Posterior vena cava (tissue), 2 donors: ENCODE data around the gene TRPC6. TPM values are rescaled to one million over a fixed set of nuclear protein-coding genes. Genes with fewer than 3 reads are reported as not detected.

Source experiments
- DNase-seq: peaks from one replicate; pipeline ENCODE4 v3.0.0-alpha.2; 2020; ENCODE audit warnings: low spot score
- intact Hi-C, 2 donors: fragments of 100-400 bp; cut with DNase I; formaldehyde crosslinking; loops; one replicate each; pipeline versions ENCODE4 v1.14.1 to v1.14.2; 2022 to 2023
- total RNA-seq, 2 donors: library from RNA; stranded (reverse); fragmentation: NEBNext Ultra II Directional; extraction: Animal tissue kit (Norgen Biotek cat#: 25700); gene quantifications; one replicate each; pipeline ENCODE4 v1.2.1, GENCODE V29; 2021
- donor health status: DM: yes; HTN: yes; CAD: no.
- donor health status: DM: yes; HTN: yes; CAD: no.

TRPC6 gene
- total RNA-seq, 2 donors from 2014 or later, result 2.4 to 2.7 TPM

DNA sequence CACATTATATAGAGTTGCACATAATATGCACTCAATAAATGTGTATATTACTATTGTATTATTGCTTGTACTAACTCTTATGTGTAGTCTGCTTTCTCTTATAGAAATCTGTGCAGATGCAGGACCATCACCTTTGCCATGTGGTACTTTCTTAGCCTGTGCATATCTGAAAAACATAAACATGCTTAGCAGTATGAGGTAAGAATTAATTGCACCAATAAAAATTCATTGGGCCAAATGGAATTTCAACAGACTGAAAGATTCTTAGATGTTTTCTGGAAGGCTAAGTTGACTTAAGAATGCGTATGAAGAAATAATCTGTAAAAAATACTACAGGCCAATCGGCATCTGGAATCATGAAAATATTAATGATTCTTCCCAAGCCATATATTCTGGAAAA is 55.3 kb downstream of the TRPC6 start:
- intact Hi-C loops, result no loop called here
- DNase-seq, result no peak

DNA sequence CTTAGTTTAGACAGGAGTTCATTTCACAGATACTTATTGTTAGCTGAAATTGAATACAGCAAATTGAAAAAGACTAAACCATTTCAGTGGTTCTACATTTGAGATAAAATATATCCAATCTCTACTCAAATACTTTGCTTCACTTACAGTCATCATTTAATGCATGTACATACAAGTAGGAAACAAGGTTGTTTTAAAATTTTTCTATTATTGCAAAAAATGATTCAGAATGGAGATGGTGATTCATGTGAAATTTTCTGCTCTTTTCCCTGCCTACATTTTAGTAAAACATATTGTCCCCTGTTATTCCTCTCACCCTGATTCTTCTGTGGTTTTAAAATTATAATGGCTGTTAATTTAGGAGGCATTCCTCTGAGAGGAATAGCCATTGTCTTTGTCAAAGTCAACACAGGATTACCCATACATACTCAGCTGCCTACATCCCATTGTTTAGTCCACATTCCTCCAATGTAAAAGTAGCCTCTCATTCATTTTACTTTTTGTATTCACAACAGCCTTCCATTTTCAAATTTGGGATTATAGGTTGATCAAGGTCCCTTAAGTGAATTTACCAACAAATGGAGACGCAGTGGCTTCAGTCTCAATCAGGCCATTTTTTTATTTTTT is 60.1 kb downstream of the TRPC6 start:
- intact Hi-C loops, result no loop called here
- DNase-seq, result no peak

DNA sequence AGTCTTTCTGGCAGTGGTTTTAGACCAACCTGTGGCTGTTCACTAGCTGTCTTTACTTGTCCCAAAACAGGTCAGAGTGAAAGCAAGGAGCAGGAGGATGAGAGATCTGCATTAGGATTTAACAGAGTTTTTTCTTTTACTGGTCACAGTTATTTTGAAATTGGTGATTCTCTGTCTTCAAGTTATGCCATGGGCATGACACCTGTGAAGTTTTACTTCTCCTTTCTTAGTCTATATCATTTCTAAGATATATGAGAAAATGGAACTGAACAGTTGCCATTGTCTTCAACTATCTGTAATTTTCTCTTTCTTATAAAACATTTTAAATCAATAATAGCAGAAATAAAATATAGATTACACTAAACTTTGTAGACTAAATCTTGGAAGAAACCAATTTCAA is 60.6 kb downstream of the TRPC6 start:
- no peak for DNase-seq
- intact Hi-C loops, result no loop called here

DNA sequence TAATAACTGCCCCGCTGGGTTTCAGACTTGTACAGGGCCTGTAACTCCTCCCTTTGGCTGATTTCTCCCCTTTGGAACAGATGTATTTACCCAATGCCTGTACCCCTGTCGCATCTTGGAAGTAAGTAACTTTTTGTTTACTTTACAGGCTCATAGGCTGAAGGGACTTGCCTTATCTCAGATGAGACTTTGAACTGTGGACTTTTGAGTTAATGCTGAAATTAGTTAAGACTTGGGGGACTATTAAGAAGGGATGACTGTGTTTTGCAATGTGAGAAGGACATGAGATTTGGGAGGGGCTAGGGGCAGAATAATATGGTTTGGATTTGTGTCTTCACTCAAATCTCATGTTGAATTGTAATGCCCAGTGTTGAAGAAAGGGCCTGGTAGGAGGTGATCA is 62.0 kb downstream of the TRPC6 start:
- DNase-seq, result no peak
- intact Hi-C loops, result no loop called here

- no peak for DNase-seq
- intact Hi-C loops, result no loop called here
These were observed 67.3 kb downstream of the TRPC6 start for GRCh38 chr11:101516546-101516945.

- no peak for DNase-seq
These were observed 72.7 kb downstream of the TRPC6 start for GRCh38 chr11:101511065-101511464.

DNA sequence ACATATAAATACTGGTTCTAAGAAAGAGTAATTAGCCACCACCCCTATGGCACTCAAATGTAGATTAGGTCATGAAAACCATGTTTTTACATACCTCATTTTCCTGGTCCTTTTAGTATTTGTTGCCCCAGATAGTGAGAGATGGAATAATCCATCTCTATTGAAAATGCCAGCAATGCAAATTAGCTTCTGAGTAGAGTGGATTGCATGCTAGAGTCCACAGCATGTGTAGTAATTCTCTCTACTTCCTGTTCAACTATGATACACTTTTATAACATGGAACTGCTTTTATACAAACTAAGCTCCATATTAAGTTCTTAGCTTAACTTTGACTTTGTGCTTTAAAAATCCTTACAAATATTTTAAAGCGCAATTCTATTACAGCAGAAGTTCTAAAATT is 73.2 kb downstream of the TRPC6 start:
- intact Hi-C loops, result no loop called here
- DNase-seq, result no peak

More at GRCh38 chr11:101511065-101511464, 72.7 kb downstream of the TRPC6 start:
- intact Hi-C loops, result no loop called here

- intact Hi-C loops, result no loop called here
- DNase-seq, result no peak
These were observed 73.9 kb downstream of the TRPC6 start for GRCh38 chr11:101509922-101510321.

- DNase-seq, result no peak
- intact Hi-C loops, result no loop called here
These were observed 75.4 kb downstream of the TRPC6 start for GRCh38 chr11:101508370-101508769.

- intact Hi-C loops, result no loop called here
These were observed 84.9 kb downstream of the TRPC6 start for GRCh38 chr11:101498891-101499290.

DNA sequence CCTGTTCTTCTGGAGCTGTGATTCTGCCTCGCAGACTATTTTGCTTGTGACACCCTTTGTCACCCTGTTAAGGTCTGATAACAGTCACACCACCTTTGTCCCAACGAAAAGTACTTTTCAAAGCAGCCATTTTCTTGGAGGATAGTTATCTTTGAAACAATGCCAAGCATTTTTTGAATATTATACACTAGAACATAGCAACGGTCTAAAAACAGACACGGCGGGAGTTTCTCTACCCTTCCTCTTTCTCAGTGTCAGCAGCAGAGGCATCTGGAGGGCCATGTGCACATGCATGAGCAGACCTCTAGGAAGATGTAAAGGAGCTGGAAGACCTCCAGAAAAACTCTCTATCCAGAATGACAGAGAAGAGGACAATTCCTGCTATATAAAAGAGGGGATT is 86.5 kb downstream of the TRPC6 start:
- intact Hi-C loops, result no loop called here
- DNase-seq, result no peak

More at GRCh38 chr11:101498891-101499290, 84.9 kb downstream of the TRPC6 start:
- no peak for DNase-seq

DNA sequence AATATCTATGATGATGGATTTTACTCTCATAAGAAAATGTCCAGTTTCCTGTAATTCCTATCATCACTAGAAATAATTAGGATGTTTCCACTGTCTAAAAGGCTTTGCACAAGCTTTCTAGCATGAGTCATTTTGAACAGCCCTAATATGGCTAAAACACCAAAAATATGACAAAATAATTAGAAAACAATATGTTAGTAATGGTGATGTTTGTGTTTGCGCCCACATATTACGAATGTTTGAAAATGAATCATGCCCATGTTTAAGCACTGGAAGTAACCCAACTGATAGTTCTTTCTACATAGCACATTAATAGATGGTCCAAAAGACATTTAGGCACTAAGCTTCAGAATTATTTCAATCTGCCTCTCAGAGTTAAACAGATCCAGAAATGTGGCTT is 96.0 kb downstream of the TRPC6 start:
- no peak for DNase-seq
- intact Hi-C loops, result loop anchor here in 1 of 2 donors (10.0 kb wide), 1 partner anchor 293 kb away; no protein-coding TSS in a partner anchor

GRCh38 chr11:101482556-101483124 is 101.2 kb downstream of the TRPC6 start:
- no peak for DNase-seq
- intact Hi-C loops, result loop anchor here in 1 of 2 donors (10.0 kb wide), 1 partner anchor 288 kb away; no protein-coding TSS in a partner anchor

DNA sequence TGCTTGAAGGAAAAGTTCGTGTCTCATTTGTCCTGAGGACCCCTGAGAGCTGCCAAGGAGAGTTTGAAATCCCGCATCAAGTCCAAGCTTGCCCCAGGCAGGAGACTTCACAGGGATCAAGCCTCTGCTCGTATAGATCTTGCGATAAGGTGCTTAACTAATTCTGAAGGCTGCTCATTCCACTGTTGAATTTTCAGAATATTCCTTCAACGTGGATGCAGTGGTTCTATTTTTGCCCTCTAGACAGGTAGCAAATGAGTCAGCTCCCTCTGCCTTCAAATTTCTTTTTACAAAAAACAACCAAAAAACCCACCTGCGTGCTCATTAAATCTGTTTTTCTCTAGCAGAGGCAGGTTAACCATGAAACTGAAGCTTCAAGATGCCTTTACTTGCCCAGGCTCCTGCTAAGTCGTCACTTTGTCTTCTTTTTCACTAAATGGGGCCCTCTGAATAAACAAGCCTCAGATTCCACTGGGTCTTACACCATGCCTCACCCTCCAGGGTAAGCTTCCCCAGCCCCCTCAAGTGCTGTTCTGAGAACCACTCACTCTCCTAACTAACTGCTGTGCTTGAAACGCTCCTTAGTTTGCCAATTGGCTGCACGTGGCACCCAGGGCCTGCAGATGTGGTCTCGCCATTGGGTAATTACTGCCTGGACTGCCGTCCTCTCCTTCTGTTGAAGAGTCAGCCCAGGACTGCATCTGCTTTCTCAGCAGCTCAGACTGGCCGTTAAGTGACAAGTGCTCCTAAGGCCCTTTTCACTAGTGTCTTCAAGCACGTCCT is 105.0 kb downstream of the TRPC6 start:
- DNase-seq, result no peak

GRCh38 chr11:101477926-101478325 is 105.9 kb downstream of the TRPC6 start:
- intact Hi-C loops, result no loop called here

More for the DNA sequence above, 105.0 kb downstream of the TRPC6 start:
- intact Hi-C loops, result no loop called here

GRCh38 chr11:101476191-101476590 is 107.6 kb downstream of the TRPC6 start:
- intact Hi-C loops, result no loop called here
- DNase-seq, result no peak

More at GRCh38 chr11:101477926-101478325, 105.9 kb downstream of the TRPC6 start:
- DNase-seq, result no peak

GRCh38 chr11:101475699-101476098 is 108.1 kb downstream of the TRPC6 start:
- DNase-seq, result no peak
- intact Hi-C loops, result no loop called here

DNA sequence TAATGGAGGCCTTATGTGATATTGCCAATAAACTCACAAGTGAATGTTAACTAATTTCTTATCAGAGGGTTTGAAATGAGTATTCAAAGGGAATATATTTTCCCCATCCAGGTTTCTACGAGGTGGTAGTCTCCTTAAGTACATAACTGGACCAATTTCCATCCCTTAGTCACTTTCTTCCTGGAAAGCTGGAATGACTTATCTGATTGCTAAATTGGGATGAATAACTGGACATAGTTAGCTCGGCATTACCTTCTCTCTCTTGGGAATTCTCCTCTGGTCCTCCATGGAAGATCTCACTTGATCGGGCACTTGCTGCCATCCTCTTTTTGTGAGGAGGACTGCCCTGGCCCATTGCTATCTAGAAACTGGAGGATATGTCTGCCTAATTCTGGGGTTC is 109.1 kb downstream of the TRPC6 start:
- intact Hi-C loops, result no loop called here

DNA sequence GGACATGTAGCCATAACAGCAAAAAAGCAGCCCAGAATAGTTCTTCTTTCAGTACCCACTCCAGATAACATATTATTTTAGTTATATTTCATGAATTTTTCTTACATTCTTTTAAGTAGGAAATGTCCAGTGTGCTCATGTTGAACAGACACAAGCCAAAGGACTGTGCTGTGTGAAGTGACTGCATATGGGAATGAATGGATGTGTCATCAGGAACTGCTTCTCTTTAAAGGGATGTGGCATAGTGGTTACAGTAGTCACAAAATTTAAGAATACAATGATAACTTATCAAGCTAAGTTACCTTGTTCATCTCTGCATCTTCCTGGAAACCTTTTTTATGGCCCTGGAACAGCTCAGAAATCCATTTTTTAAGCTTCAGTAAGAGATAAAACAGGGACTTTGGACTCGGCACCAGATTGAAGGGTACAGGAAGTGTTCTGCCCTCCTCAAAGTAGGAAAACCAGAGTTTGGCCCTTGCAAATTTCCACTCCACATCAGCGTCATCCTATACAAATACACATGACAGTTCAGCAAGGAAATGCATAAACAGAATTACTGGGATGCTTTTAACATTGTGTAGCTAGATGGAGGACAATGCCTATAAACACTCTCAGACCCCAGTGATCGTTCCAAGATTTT is 112.8 kb downstream of the TRPC6 start:
- intact Hi-C loops, result no loop called here
- DNase-seq, result no peak

More for the DNA sequence above, 109.1 kb downstream of the TRPC6 start:
- DNase-seq, result no peak

DNA sequence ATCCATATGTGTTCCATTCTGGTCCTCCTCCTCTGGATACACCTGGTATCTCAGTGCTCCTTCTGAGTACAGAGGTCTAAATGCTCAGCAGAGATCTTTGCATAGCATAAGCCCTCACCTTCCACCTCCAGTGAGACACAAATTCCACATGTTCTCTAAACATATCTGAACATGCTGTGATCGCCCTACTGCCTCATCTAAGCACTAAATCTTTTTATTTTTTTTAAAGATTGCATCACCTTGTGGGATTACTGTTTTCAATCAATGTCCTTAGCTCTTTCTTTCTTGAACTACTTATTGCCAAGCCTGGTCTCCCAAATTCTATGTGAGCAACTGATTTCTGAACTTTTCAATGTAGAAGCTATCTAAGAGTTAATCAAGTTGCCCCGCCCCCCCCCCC is 113.4 kb downstream of the TRPC6 start:
- no peak for DNase-seq

More for the DNA sequence above, 113.4 kb downstream of the TRPC6 start:
- intact Hi-C loops, result no loop called here
